Gastrocnemius medialis (tissue), 4 donors: ENCODE results near the gene PBRM1.

Experiments used
- CTCF ChIP-seq, 5 experiments: fragments of 450-650 bp in 3 of 5; fragments of 200-600 bp in 2 of 5; sonication (generic) in 2 of 5; IDR thresholded peaks in 4 of 5; conservative IDR thresholded peaks in 1 of 5; 1 replicate in 4 of 5; 2 replicates in 1 of 5; pipeline ENCODE4 v1.5.1; 2016 to 2019; ENCODE audit warnings: antibody characterized with exemption in 5 of 5, mild to moderate bottlenecking in 3 of 5, moderate library complexity in 3 of 5
- POLR2A ChIP-seq, 2 donors: fragments of 450-650 bp; IDR thresholded peaks; one replicate each; pipeline ENCODE4 v1.6.1; 2017; ENCODE audit warnings: antibody characterized with exemption in 2 of 2, mild to moderate bottlenecking in 2 of 2, moderate library complexity in 2 of 2

GRCh38 chr3:52516509-52517195, 169.1 kb downstream of the PBRM1 start:
- TF ChIP-seq CTCF (IDR thresholded peaks at IDR 0.05 in 4 of 5, conservative IDR thresholded peaks at IDR 0.05 in 1 of 5) (no peak), POLR2A (IDR thresholded peaks at IDR 0.05) (no peak)
